ENCODE data around the gene UNC5A.

DNA sequence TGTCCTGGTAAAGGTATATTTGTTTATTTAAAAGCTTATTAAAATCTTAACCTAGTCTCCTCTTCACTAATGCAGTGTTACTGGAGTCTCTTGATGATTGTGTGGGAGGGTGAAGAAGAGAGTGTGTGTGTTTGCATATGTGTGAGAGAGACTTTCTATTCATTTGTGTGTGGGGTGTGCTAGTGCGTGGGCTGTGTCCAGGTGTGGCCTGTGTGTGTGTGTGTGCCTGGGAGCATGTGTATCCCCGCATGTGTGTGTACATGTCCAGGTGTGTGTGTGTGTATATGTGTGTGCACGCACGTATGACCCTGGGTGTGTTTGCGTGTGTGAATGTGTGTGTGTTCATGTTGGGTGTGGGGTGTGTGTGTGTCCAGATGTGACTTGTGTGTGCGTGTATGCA, 10.3 kb upstream of the UNC5A start:
- TF ChIP-seq, protein P1, sequence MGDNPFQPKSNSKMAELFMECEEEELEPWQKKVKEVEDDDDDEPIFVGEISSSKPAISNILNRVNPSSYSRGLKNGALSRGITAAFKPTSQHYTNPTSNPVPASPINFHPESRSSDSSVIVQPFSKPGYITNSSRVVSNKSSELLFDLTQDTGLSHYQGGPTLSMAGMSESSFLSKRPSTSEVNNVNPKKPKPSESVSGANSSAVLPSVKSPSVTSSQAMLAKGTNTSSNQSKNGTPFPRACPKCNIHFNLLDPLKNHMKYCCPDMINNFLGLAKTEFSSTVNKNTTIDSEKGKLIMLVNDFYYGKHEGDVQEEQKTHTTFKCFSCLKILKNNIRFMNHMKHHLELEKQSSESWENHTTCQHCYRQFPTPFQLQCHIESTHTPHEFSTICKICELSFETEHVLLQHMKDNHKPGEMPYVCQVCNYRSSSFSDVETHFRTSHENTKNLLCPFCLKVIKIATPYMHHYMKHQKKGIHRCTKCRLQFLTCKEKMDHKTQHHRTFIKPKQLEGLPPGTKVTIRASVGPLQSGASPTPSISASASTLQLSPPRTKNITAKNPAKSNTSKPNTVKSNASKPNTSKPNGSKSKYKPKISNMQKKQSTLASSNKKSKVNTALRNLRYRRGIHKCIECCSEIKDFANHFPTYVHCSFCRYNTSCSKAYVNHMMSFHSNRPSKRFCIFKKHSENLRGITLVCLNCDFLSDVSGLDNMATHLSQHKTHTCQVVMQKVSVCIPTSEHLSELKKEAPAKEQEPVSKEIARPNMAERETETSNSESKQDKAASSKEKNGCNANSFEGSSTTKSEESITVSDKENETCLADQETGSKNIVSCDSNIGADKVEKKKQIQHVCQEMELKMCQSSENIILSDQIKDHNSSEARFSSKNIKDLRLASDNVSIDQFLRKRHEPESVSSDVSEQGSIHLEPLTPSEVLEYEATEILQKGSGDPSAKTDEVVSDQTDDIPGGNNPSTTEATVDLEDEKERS (tag by site-specific recombination; IDR thresholded peaks at IDR 0.05): no peak
- TF ChIP-seq CTCF (tag by site-specific recombination; IDR thresholded peaks at IDR 0.05): no peak
- TF ChIP-seq PBX3 (CRISPR knock-in tag; IDR thresholded peaks at IDR 0.05): no peak
